ENCODE results near the gene HDAC9. TPM values are rescaled to one million over a fixed set of nuclear protein-coding genes. Genes with fewer than 3 reads are reported as not detected.

The HDAC9 gene
- total and polyA plus RNA-seq, 11 donors = 4.8 to 62.9 (median 30.6) TPM

GRCh38 chr7:18659746-18660145, 164.2 kb downstream of the HDAC9 start:
- Histone ChIP-seq H3K4me3 (no peak overlapping the region), H3K27ac (no peak overlapping the region), H3K36me3 (peaks cover 0 to 13% (median 0%) of the 10 kb centered on the region in 9 donors), H3K9me3 (no peaks in the 10 kb centered on the region), H3K27me3 (no peaks in the 10 kb centered on the region), H3K4me1 (peaks cover 0 to 27% (median 0%) of the 10 kb centered on the region in 12 donors)
- TF ChIP-seq POLR2A (IDR thresholded peaks at IDR 0.05) (no peak), CTCF (IDR thresholded peaks at IDR 0.05) (no peak)
- no peak for DNase-seq
- intact Hi-C loops (cut with DNase I) = loop anchor here in 7 of 10 donors (5.0 to 10.0 kb wide), 7 partner anchors 45 to 305 kb away; partner anchors contain the start of gene HDAC9 (in 2 of the 7)
- 75 to 87% (median 81%) methylated on average over 5 of the region's 5 CpGs for WGBS, 4 donors
- ATAC-seq = no peak

GRCh38 chr7:18663321-18663720, 167.8 kb downstream of the HDAC9 start:
- TF ChIP-seq POLR2A (IDR thresholded peaks at IDR 0.05) (no peak), CTCF (IDR thresholded peaks at IDR 0.05) (no peak)
- intact Hi-C loops (cut with DNase I) = loop anchor here in 7 of 10 donors (2.0 to 10.0 kb wide), 8 partner anchors 49 to 313 kb away; partner anchors contain the start of gene HDAC9 (in 2 of the 7)
- WGBS, 4 donors = 61 to 69% (median 66%) methylated on average over 7 of the region's 7 CpGs
- H3K27me3 ChIP-seq = no peaks in the 10 kb centered on the region
- DNase-seq (peak in 4 of 5 donors; percentile 19 to 57 (median 37)), ATAC-seq (peak; percentile 54 to 87 (median 65))
- peaks cover 0 to 23% (median 9%) of the 10 kb centered on the region in 12 donors for H3K4me1 ChIP-seq
- H3K27ac ChIP-seq = peak overlapping the region in 3 of 12 donors; percentile 14 to 41 (median 18)
- peaks cover 0 to 9% (median 0%) of the 10 kb centered on the region in 9 donors for H3K36me3 ChIP-seq
- H3K4me3 ChIP-seq = no peak overlapping the region
- H3K9me3 ChIP-seq = no peaks in the 10 kb centered on the region

GRCh38 chr7:18666107-18666728, 170.7 kb downstream of the HDAC9 start:
- H3K36me3 ChIP-seq = peaks cover 0 to 9% (median 0%) of the 10 kb centered on the region in 9 donors
- intact Hi-C loops (cut with DNase I) = loop anchor here (2.0 to 10.0 kb wide), 11 partner anchors 51 to 314 kb away; partner anchors contain the start of gene HDAC9 (in 2 of the 10)
- DNase-seq (peak; percentile 79 to 83 (median 79)), ATAC-seq (peak; percentile 77 to 94 (median 90))
- H3K4me3 ChIP-seq = no peak overlapping the region
- no peaks in the 10 kb centered on the region for H3K27me3 ChIP-seq
- TF ChIP-seq POLR2A (IDR thresholded peaks at IDR 0.05) (no peak), CTCF (IDR thresholded peaks at IDR 0.05) (peak; percentile 79 to 98 (median 92))
- 13 to 24% (median 20%) methylated on average over 4 of the region's 4 CpGs for WGBS, 4 donors
- H3K4me1 ChIP-seq = peaks cover 0 to 23% (median 9%) of the 10 kb centered on the region in 12 donors
- no peak overlapping the region for H3K27ac ChIP-seq
- no peaks in the 10 kb centered on the region for H3K9me3 ChIP-seq

GRCh38 chr7:18667466-18667865, 171.9 kb downstream of the HDAC9 start:
- 34 to 68% (median 54%) methylated on average over 1 of the region's 1 CpG for WGBS, 4 donors
- Histone ChIP-seq H3K4me1 (peaks cover 0 to 23% (median 9%) of the 10 kb centered on the region in 12 donors), H3K27me3 (no peaks in the 10 kb centered on the region), H3K9me3 (no peaks in the 10 kb centered on the region), H3K36me3 (peaks cover 0 to 9% (median 0%) of the 10 kb centered on the region in 9 donors), H3K4me3 (no peak overlapping the region), H3K27ac (peak overlapping the region in 2 of 12 donors; percentile 27 to 34)
- intact Hi-C loops (cut with DNase I) = loop anchor here (2.0 to 10.0 kb wide), 11 partner anchors 53 to 315 kb away; partner anchors contain the start of gene HDAC9 (in 2 of the 10)
- DNase-seq (no peak), ATAC-seq (peak in 2 of 4 donors; percentile 52 to 69)
- TF ChIP-seq CTCF (IDR thresholded peaks at IDR 0.05) (no peak), POLR2A (IDR thresholded peaks at IDR 0.05) (no peak)
